Thymus (tissue), 11 donors: ENCODE data around the gene MED27. TPM values are rescaled to one million over a fixed set of nuclear protein-coding genes. Genes with fewer than 3 reads are reported as not detected.

Experiments
- DNase-seq, 9 donors: peaks; one replicate each; pipeline ENCODE4 v3.0.0-alpha.2; 2013; ENCODE audit warnings: low spot score in 9 of 9, low read depth in 6 of 9, missing footprints in 1 of 9
- H3K27ac ChIP-seq, 2 donors: one replicate each; pipeline ENCODE4 v1.5.1; 2013; ENCODE audit warnings: control low read depth in 1 of 2, low read depth in 1 of 2, low read length in 1 of 2, mild to moderate bottlenecking in 1 of 2, moderate library complexity in 1 of 2
- H3K27me3 ChIP-seq, 2 donors: one replicate each; pipeline ENCODE4 v1.5.1; 2013; ENCODE audit warnings: low read length in 1 of 2; ENCODE audit not compliant: control insufficient read depth in 2 of 2, insufficient read depth in 1 of 2
- H3K36me3 ChIP-seq, 2 donors: one replicate each; pipeline ENCODE4 v1.5.1; 2013; ENCODE audit warnings: low read length in 1 of 2, mild to moderate bottlenecking in 1 of 2, moderate library complexity in 1 of 2; ENCODE audit not compliant: control insufficient read depth in 2 of 2, insufficient read depth in 2 of 2
- H3K4me1 ChIP-seq, 2 donors: one replicate each; pipeline ENCODE4 v1.5.1; 2013; ENCODE audit warnings: low read length in 2 of 2; ENCODE audit not compliant: control insufficient read depth in 2 of 2, insufficient read depth in 2 of 2
- H3K4me3 ChIP-seq, 2 donors: one replicate each; pipeline ENCODE4 v1.5.1; 2013; ENCODE audit warnings: low read length in 2 of 2, control low read depth in 1 of 2, mild to moderate bottlenecking in 1 of 2
- H3K9me3 ChIP-seq, 2 donors: one replicate each; pipeline ENCODE4 v1.5.1; 2013; ENCODE audit warnings: low read length in 1 of 2, mild to moderate bottlenecking in 1 of 2; ENCODE audit not compliant: control insufficient read depth in 2 of 2, insufficient read depth in 1 of 2
- WGBS: extraction: QIAGEN DNeasy Blood & Tissue Kit; methylation state at CpG from one replicate; pipeline ENCODE4 v1.1.7; 2013; 5-methylcytosine and 5-hydroxymethylcytosine counted together
- polyA plus RNA-seq: library from polyadenylated mRNA; stranded (reverse); fragments of 200-250 nt; gene quantifications from one replicate; pipeline ENCODE4 v1.2.3, GENCODE V29; 2013
- total RNA-seq: library from RNA; stranded (reverse); fragments of 120-200 nt; gene quantifications from one replicate; pipeline ENCODE4 v1.2.4, GENCODE V29; 2013
- donor health status: healthy.

Gene MED27
- total and polyA plus RNA-seq, 2 donors: 27.2 to 31.0 TPM

- H3K9me3 ChIP-seq: no peaks in the 10 kb centered on the region
- H3K4me3 ChIP-seq: no peak overlapping the region
- WGBS: 99% methylated on average over 9 of the region's 9 CpGs
- no peaks in the 10 kb centered on the region for H3K36me3 ChIP-seq
- H3K27me3 ChIP-seq: no peaks in the 10 kb centered on the region
- no peak overlapping the region for H3K27ac ChIP-seq
- DNase-seq: no peak
- no peaks in the 10 kb centered on the region for H3K4me1 ChIP-seq
Measured at GRCh38 chr9:131950487-131950886, 129.2 kb downstream of the MED27 start.

GRCh38 chr9:131946180-131946579 is 133.5 kb downstream of the MED27 start:
- Histone ChIP-seq H3K4me1 (no peaks in the 10 kb centered on the region), H3K27ac (no peak overlapping the region), H3K27me3 (no peaks in the 10 kb centered on the region), H3K36me3 (no peaks in the 10 kb centered on the region), H3K9me3 (no peaks in the 10 kb centered on the region), H3K4me3 (no peak overlapping the region)
- 98% methylated on average over 2 of the region's 2 CpGs for WGBS
- no peak for DNase-seq

DNA sequence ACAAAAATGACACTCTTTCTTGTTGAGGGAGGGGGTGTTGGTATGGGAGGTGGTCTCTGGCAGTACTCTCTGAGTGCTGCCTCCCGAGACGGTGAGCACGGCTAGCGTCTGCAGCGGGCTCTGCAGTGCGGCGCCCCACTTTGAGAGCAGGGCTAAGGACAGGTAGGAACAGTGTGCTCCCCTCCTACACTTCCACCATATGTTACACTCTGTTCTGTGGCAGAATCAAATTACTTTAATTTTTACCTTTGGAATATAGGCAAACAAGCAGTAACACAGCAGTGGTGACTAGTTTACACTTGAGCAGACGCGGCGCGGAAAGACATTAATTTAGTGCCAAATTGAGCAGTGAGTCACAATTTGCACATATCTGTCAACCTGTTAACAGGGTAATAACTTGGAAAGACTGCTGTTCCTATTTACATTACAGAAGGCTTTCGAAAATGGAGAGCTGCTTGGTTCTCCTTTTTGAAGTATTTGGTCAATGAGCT is 136.3 kb downstream of the MED27 start:
- H3K9me3 ChIP-seq: no peaks in the 10 kb centered on the region
- peaks cover 0 to 3% of the 10 kb centered on the region in 2 donors for H3K36me3 ChIP-seq
- no peak overlapping the region for H3K4me3 ChIP-seq
- peak overlapping the region in 1 of 2 donors; percentile 60 for H3K27ac ChIP-seq
- DNase-seq: peak in 1 of 9 donors; percentile 4
- no peaks in the 10 kb centered on the region for H3K4me1 ChIP-seq
- WGBS: 95% methylated on average over 12 of the region's 12 CpGs
- no peaks in the 10 kb centered on the region for H3K27me3 ChIP-seq

- no peak for DNase-seq
- WGBS: 81% methylated on average over 5 of the region's 5 CpGs
- H3K4me3 ChIP-seq: no peak overlapping the region
- peaks cover 3 to 6% of the 10 kb centered on the region in 2 donors for H3K36me3 ChIP-seq
- no peak overlapping the region for H3K27ac ChIP-seq
- H3K4me1 ChIP-seq: no peaks in the 10 kb centered on the region
- no peaks in the 10 kb centered on the region for H3K9me3 ChIP-seq
- no peaks in the 10 kb centered on the region for H3K27me3 ChIP-seq
Measured at GRCh38 chr9:131942146-131942720, 137.4 kb downstream of the MED27 start.

DNA sequence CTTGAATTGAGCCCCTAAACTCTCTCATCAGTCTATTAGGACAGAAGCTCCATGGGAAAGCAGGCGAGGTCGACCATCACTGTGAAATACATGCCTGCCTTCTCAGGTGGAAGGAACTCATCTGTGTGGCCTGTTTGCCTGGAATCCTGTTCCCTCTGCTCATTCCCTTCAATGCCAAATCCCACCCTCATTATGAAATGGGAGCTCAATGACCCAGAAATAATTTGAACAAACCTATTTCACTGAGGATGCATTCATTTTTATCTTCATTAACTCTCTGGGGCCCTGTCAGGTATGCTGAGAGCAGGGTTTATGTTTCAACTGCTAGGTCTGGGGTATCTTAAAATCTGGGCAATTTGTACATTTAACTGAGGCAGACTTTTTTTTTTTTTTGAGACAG is 142.2 kb downstream of the MED27 start:
- DNase-seq: no peak
- Histone ChIP-seq H3K36me3 (peaks cover 8 to 11% of the 10 kb centered on the region in 2 donors), H3K27ac (no peak overlapping the region), H3K27me3 (no peaks in the 10 kb centered on the region), H3K4me1 (no peaks in the 10 kb centered on the region), H3K4me3 (no peak overlapping the region), H3K9me3 (no peaks in the 10 kb centered on the region)
- 99% methylated on average over 2 of the region's 2 CpGs for WGBS

DNA sequence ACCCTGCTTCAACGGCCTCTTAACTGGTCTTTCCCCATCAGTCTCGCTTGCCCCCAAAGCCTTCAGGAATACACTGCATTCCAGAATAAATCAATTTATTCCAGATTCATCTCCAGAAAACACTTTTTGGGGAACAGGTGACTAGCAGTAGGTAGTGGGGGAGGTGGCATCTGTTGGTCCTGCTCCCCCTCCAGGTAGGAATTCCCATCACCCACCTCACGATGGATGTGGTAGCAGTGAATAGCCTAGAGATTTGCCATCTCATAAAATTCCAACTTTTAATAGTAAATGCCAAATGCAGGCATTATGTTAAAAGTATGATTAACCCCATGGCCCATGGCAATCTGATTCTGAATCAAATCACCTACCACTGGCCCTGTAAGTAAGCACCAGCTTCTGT is 142.7 kb downstream of the MED27 start:
- whole genome bisulfite sequencing: 97% methylated on average over 3 of the region's 3 CpGs
- no peak overlapping the region for H3K27ac ChIP-seq
- peaks cover 8 to 11% of the 10 kb centered on the region in 2 donors for H3K36me3 ChIP-seq
- H3K27me3 ChIP-seq: no peaks in the 10 kb centered on the region
- no peak overlapping the region for H3K4me3 ChIP-seq
- no peak for DNase-seq
- H3K9me3 ChIP-seq: no peaks in the 10 kb centered on the region
- H3K4me1 ChIP-seq: no peaks in the 10 kb centered on the region

DNA sequence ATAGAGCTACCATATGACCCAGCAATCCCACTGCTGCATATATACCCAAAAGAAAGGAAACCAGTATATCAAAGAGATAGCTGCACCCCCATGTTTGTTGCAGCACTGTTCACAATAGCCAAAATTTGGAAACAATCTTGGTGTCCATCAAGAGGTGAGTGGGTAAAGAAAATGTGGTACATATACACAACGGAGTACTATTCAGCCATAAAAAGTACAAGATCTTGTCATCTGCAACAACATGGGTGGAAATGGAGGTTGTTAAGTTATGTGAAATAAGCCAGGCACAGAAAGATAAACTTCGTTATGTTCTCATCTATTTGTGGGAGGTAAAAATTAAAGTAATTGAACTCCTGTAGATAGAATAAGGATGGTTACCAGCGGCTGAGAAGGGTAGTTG is 145.0 kb downstream of the MED27 start:
- Histone ChIP-seq H3K36me3 (peaks cover 8 to 11% of the 10 kb centered on the region in 2 donors), H3K4me1 (no peaks in the 10 kb centered on the region), H3K27me3 (no peaks in the 10 kb centered on the region), H3K9me3 (no peaks in the 10 kb centered on the region), H3K27ac (no peak overlapping the region), H3K4me3 (no peak overlapping the region)
- WGBS: 98% methylated on average over 3 of the region's 3 CpGs
- DNase-seq: no peak

DNA sequence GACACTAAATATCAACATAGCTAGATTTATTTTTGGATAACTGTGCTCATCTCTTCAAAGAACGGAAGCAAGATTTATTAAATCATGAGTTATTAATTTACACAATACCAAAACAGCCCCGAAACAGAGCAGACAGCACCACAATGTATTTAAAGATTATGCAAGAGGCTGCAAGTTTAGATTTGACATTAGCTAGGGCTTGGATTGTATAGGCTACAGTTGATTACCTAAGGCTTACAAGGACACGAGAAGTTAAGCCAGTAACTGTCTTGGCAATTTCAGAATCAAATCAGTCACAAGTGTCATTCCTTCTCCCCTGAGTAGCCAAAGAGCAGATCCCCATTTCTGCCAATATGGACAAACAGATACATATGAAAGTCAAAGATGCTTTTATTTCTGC is 152.6 kb downstream of the MED27 start:
- Histone ChIP-seq H3K4me3 (no peak overlapping the region), H3K9me3 (no peaks in the 10 kb centered on the region), H3K36me3 (no peaks in the 10 kb centered on the region), H3K27me3 (no peaks in the 10 kb centered on the region), H3K4me1 (no peaks in the 10 kb centered on the region), H3K27ac (no peak overlapping the region)
- WGBS: 93% methylated on average over 3 of the region's 3 CpGs
- no peak for DNase-seq

DNA sequence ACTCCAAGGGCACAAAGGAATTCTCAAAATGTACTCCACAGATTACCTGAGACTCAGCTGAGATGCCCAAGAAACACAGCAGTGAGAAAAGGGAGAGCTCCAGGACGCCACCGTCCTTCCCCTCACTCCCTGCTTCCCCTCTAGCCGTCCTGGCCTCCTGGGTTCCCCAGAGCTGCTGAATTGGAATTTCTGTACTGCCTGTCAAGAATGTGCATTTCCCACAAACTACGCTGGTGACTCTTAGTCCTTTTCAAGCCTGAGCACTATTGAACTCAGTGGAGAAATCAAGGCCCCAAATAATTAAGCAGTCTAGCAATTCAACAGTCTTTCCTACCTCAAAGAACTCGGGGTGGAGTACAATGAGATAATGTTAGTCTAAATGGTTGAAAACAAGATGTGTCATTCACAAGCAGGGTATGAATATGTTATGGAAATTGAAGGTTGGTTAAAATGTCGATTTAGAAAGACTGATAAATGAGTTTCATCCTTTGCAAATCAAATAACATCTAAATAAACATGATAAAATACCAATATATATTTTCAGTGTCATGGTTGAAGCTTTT is 153.2 kb downstream of the MED27 start:
- Histone ChIP-seq H3K27ac (no peak overlapping the region), H3K36me3 (no peaks in the 10 kb centered on the region), H3K4me1 (no peaks in the 10 kb centered on the region), H3K4me3 (no peak overlapping the region), H3K9me3 (no peaks in the 10 kb centered on the region), H3K27me3 (no peaks in the 10 kb centered on the region)
- no peak for DNase-seq
- WGBS: 97% methylated on average over 6 of the region's 6 CpGs
